Smooth muscle cell (in vitro differentiated cells): ENCODE results near the gene EPB41L4A. TPM values are rescaled to one million over a fixed set of nuclear protein-coding genes. Genes with fewer than 3 reads are reported as not detected.

ENCODE experiments used
- DNase-seq: peaks from one replicate; lab custom pipeline; 2025; ENCODE audit not compliant: unreplicated experiment; lab: John Stamatoyannopoulos, UW
- H2AFZ ChIP-seq: fragments of 200-600 bp; sonication (generic); 2 replicates; pipeline ENCODE4 v1.6.0; 2016; ENCODE audit warnings: antibody characterized with exemption, low read depth, mild to moderate bottlenecking
- H3F3A ChIP-seq: fragments of 200-600 bp; sonication (generic); 2 replicates; pipeline ENCODE4 v1.6.0; 2017; ENCODE audit warnings: antibody characterized with exemption, low read depth
- H3K27ac ChIP-seq: fragments of 200-600 bp; sonication (generic); 2 replicates; pipeline ENCODE4 v1.5.1; 2016; ENCODE audit warnings: low read depth, mild to moderate bottlenecking
- H3K27me3 ChIP-seq: fragments of 200-600 bp; sonication (generic); 2 replicates; pipeline ENCODE4 v1.6.1; 2016; ENCODE audit warnings: low read depth, mild to moderate bottlenecking
- H3K36me3 ChIP-seq: fragments of 200-600 bp; sonication (generic); 2 replicates; pipeline ENCODE4 v1.5.1; 2016; ENCODE audit warnings: low read depth
- H3K4me1 ChIP-seq: fragments of 200-600 bp; sonication (generic); 2 replicates; pipeline ENCODE4 v1.5.1; 2016; ENCODE audit warnings: low read depth
- H3K4me2 ChIP-seq: fragments of 200-600 bp; sonication (generic); 2 replicates; pipeline ENCODE4 v1.6.0; 2016; ENCODE audit warnings: mild to moderate bottlenecking
- H3K4me3 ChIP-seq: fragments of 200-600 bp; sonication (generic); 2 replicates; pipeline ENCODE4 v1.5.1; 2016; ENCODE audit warnings: mild to moderate bottlenecking
- H3K79me2 ChIP-seq: fragments of 200-600 bp; sonication (generic); 2 replicates; pipeline ENCODE4 v1.6.0; 2016; ENCODE audit warnings: low read depth, mild to moderate bottlenecking
- H3K9ac ChIP-seq: fragments of 200-600 bp; sonication (generic); 2 replicates; pipeline ENCODE4 v1.6.0; 2016; ENCODE audit warnings: low read depth
- H3K9me3 ChIP-seq: fragments of 200-600 bp; sonication (generic); replicated peaks from 2 replicates; pipeline ENCODE4 v1.5.1; 2016; ENCODE audit warnings: low read depth
- H4K20me1 ChIP-seq: fragments of 200-600 bp; sonication (generic); 2 replicates; pipeline ENCODE4 v1.6.0; 2016; ENCODE audit warnings: low read depth
- WGBS: methylation state at CpG from one replicate; pipeline ENCODE4 v1.1.7; 2016; ENCODE audit warnings: low lambda C conversion rate; 5-methylcytosine and 5-hydroxymethylcytosine counted together
- polyA plus RNA-seq: library from polyadenylated mRNA; unstranded; fragments of >200 nt; fragmentation: Nextera tagmentation; extraction: Ambion mirVana; gene quantifications from 2 replicates; pipeline ENCODE4 v1.2.1, GENCODE V29; 2016
- total RNA-seq: library from RNA; depleted of rRNA; stranded (reverse); fragments of >200 nt; gene quantifications from 2 replicates; pipeline ENCODE4 v1.2.3, GENCODE V29; 2014
- TF ChIP-seq, protein P1 (sequence below): fragments of 200-600 bp; sonication (generic); IDR thresholded peaks from 2 replicates; pipeline ENCODE4 v1.5.1; 2017; ENCODE audit warnings: borderline replicate concordance, mild to moderate bottlenecking, antibody characterized with exemption; ENCODE audit not compliant: insufficient read depth, poor library complexity, severe bottlenecking

EPB41L4A gene
- total and polyA plus RNA-seq, 2 experiments from 2014 or later, result 2.9 to 8.9 TPM

DNA sequence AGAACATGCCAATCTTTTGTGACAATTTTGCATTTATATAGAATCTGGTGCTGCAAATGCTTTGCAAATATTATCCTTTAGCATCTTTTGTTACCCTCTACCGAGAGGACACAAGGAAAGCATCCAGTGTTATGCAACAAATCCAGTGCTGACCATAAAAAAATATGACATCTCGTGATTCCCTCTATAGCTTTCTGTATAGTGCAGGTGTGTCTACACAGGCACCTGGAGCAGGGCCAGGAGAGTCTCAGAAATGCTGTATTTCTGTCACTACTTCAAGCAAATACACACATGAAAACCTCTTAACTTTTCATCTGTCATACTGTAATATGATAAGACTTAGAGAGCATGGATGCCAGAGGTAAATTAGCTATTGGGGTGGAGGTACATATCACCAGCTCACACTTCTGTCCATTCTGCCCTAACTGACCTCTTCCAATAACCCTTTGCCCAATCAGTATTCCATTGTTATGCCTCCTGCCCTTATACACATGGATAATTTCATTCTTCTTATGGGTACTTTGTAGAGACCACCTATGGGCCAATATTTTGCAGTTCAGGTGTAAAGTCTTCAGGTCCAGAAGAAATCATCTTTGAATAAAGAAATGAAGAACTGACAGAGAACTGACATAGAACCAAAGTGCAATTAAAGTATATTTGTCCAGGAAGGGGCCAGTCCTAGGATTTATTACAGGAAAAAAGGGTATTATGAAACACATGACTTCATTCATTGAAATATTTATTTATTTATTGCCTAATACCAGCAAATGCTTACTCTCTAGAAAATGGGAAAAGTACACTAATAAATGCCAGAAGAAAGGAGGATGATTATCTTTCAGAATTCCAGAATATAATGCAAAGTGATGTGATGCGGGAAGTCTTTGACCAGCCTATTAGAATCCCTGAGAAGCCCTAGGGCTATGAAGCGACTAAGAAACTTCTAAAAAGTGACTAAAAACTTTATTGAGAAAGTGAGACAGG is 106.5 kb downstream of the EPB41L4A start:
- no peak overlapping the region for H2AFZ ChIP-seq
- 92% methylated on average over 4 of the region's 4 CpGs for WGBS
- no peak overlapping the region for H3K9ac ChIP-seq
- H3K79me2 ChIP-seq, result no peaks in the 10 kb centered on the region
- H3K9me3 ChIP-seq, result no peaks in the 10 kb centered on the region
- no peak for DNase-seq
- H4K20me1 ChIP-seq, result no peaks in the 10 kb centered on the region
- no peaks in the 10 kb centered on the region for H3K36me3 ChIP-seq
- H3K4me1 ChIP-seq, result peaks cover 4% of the 10 kb centered on the region
- H3K27me3 ChIP-seq, result no peaks in the 10 kb centered on the region
- H3F3A ChIP-seq, result no peaks in the 10 kb centered on the region
- TF ChIP-seq, protein P1, sequence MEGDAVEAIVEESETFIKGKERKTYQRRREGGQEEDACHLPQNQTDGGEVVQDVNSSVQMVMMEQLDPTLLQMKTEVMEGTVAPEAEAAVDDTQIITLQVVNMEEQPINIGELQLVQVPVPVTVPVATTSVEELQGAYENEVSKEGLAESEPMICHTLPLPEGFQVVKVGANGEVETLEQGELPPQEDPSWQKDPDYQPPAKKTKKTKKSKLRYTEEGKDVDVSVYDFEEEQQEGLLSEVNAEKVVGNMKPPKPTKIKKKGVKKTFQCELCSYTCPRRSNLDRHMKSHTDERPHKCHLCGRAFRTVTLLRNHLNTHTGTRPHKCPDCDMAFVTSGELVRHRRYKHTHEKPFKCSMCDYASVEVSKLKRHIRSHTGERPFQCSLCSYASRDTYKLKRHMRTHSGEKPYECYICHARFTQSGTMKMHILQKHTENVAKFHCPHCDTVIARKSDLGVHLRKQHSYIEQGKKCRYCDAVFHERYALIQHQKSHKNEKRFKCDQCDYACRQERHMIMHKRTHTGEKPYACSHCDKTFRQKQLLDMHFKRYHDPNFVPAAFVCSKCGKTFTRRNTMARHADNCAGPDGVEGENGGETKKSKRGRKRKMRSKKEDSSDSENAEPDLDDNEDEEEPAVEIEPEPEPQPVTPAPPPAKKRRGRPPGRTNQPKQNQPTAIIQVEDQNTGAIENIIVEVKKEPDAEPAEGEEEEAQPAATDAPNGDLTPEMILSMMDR, result no peak
- no peak overlapping the region for H3K27ac ChIP-seq
- H3K4me3 ChIP-seq, result no peak overlapping the region
- no peak overlapping the region for H3K4me2 ChIP-seq

DNA sequence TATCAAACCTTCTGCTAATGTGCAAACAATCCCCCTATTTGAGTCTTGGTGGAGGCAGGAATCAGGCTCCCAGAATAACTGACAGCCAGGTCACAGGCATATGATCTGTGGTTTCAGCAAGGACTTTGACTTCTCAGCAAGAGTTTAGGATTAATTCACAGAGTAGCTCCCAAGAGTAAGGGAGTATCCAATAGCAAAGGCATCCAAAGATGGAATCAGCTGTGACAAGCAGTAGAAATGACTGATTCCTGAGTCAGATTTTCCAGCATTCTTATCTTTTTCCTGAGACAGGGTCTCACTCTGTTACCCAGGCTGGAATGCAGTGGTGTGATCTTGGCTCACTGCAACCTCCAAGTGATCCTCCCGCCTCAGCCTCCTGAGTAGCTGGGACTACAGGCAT is 108.3 kb downstream of the EPB41L4A start:
- no peak overlapping the region for H3K4me3 ChIP-seq
- no peaks in the 10 kb centered on the region for H3F3A ChIP-seq
- DNase-seq, result no peak
- 100% methylated on average over 1 of the region's 1 CpG for WGBS
- H2AFZ ChIP-seq, result no peak overlapping the region
- H3K36me3 ChIP-seq, result no peaks in the 10 kb centered on the region
- H3K27me3 ChIP-seq, result no peaks in the 10 kb centered on the region
- peaks cover 4% of the 10 kb centered on the region for H3K4me1 ChIP-seq
- no peaks in the 10 kb centered on the region for H4K20me1 ChIP-seq
- H3K9ac ChIP-seq, result no peak overlapping the region
- no peak overlapping the region for H3K4me2 ChIP-seq
- TF ChIP-seq, protein P1, result no peak
- no peak overlapping the region for H3K27ac ChIP-seq
- no peaks in the 10 kb centered on the region for H3K79me2 ChIP-seq
- no peaks in the 10 kb centered on the region for H3K9me3 ChIP-seq

DNA sequence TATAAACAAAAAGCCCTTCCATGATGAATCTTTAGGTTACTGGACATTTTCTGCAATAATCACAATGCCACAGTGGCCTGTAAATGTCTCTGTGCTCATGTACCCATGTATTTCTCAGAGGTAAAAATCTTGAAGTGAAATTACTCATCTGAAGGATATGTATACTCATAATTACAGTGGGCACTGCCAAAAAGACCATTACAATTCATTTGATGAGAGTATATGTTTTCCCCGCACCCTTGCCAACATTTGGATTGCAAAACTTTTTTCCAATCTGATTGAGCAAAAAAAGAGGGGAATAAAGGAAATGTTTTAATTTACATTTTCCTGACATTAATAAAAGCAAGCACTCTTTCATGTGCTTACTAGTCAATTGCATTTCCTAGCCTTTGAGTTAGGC is 110.5 kb downstream of the EPB41L4A start:
- Histone ChIP-seq H3K36me3 (no peaks in the 10 kb centered on the region), H3F3A (no peaks in the 10 kb centered on the region), H4K20me1 (no peaks in the 10 kb centered on the region), H3K9me3 (no peaks in the 10 kb centered on the region), H3K79me2 (no peaks in the 10 kb centered on the region), H3K27me3 (no peaks in the 10 kb centered on the region), H3K4me2 (no peak overlapping the region), H3K27ac (no peak overlapping the region), H3K9ac (no peak overlapping the region), H3K4me3 (no peak overlapping the region), H3K4me1 (no peaks in the 10 kb centered on the region), H2AFZ (no peak overlapping the region)
- 100% methylated on average over 1 of the region's 1 CpG for WGBS
- no peak for DNase-seq
- TF ChIP-seq, protein P1, result no peak
